Stimulated activated naive CD8-positive, alpha-beta T cell treated with anti-CD3 and anti-CD28 coated beads, Interleukin-15, Interleukin-2, amounts not matched to agents 100 U/mL and 50 U/mL, for 24 hours (primary cell): ENCODE data around the gene METTL22.

Experiments used
- ATAC-seq: fragments of 150-1000 bp; cut with Tn5 transposase; one replicate; pipeline ENCODE4 v1.10.0; 2021
- DNase-seq: peaks from one replicate; pipeline ENCODE4 v3.0.0; 2021

The METTL22 gene

DNA sequence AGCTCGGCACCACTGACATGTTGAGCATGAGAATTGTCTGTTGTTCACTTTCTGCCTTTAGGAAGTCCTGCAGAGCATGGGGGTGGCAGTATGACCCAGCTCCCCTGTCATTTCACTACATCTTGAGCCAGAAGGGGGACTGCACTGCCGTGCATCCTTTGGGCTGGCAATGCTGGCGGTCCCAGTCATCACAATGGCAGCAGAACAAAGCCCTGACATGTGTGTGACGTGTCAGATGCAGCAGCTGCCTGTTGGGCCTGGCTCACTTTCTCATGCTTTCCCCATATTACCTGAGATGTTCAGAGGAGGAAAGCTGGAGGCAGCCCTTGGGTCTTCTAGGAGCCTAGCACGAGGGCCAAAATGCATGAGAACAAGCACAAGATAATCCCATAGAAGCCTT lies 46.6 kb downstream of the METTL22 start:
- no peak for ATAC-seq
- DNase-seq = no peak

DNA sequence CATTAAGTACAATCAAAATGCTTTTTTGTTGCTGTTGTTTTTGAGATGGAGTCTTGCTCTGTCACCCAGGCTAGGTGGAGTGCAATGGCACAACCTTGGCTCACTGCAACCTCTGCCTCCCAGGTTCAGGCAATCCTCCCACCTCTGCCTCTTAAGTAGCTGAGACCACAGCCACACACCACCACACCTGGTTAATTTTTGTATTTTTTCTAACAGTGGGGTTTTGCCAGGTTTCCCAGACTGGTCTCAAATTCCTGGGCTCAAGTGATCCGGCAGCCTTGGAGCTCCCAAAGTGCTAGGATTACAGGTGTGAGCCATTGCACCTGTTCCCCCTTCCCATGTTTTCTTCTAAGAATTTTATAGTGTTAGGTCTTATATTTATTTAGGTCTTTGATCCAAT lies 48.0 kb downstream of the METTL22 start:
- no peak for DNase-seq
- no peak for ATAC-seq

DNA sequence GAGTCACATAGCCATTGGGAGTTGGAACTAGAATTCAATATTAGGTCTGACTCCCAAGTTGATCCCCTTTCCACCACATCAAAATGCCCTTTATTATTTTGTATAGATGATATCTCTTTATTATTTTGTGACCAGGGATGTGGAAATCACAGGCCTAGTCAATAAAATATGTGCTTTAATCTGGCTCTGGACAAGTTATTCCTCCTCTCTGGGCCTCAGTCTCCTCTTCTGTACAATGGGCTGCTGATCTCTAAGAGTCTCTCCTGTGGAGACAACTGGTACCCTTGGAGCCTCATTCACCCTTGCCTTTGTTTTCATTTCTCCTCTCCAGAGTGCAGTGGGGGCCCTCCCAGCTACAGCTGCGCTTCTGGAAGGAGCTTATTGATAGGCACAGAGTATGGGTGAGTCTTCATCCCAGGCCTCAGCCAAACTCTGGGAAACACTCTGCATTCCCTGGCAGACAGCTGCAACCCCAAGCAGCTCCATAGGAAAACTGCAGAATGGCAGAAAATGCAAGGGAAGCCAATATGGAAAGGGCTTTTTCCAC lies 48.6 kb downstream of the METTL22 start:
- DNase-seq (no peak), ATAC-seq (no peak)

DNA sequence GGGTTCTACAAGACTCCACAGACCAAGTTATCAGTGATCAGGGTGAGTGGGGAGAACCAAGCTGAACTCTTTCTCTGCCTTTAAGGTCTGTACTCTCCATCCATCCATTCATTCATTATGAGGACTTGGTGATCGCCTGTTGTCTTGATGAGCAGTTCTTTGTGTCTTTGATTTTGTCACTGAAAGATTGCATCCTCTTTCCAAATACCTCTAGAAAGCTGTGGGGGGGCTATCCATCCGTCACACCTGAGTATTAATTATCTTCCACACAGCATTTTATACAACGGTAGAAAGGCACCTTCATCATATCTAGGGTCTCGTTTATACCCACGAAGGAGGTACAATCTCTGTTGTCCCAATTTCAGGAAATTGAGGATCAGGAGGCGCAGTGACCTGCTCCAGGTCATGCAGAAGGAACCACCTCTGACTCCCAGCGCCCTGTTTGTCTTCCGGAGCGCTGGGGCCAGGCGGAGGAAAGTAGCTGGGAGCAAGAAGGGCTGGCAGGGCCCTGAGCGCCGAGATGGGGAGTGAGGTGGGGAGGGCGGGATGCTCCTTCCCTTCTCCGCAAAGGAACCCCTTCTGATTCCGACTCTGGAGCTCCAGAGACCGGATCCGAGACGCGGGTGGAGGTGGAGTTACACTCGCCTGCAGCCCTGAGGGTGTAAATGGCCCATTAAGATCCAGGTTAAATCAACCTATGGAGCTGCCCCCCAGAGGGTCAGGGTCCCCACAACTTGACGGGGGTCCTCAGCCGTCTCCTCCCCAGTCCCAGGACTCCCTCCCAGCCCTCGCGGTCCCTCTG lies 52.3 kb downstream of the METTL22 start:
- ATAC-seq (peak; percentile 17), DNase-seq (no peak)

DNA sequence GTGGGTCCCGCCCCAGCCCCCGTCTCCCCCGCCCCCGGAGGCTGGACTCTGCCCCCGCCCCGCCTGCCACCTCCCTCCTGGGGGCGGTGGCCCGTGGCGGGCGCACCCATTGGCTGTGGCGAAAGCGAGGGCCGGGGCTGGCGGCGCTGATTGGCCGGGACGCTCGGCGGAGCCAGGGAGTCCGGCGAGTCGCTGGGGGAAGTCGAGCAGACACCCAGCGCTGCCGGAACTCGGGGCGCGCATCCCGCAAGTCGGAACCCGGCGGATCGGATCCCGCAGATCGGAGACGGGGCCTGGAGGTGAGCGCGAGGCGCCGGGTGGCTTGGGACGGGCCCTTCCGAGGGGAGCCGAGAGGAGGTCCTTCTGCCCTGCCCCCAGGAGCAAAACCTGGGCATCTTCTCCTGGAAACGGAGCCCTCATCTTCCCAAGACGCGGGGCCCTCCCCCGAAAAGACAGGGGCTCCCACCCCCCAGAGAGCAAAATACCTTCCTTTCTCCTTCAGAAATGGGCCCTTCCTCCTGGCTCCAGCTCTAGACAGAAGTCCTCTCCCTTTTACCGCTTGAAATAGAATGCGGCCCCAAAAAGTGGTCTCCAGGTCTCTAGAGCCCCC lies 53.0 kb downstream of the METTL22 start, which contains the start of gene ABAT:
Gene ABAT (plus strand): TSS at position 205 of the 610 bp plus-strand sequence. CDS start 61,123 bp downstream, outside the sequence.
- DNase-seq (peak; percentile 90), ATAC-seq (peak; percentile 90)

DNA sequence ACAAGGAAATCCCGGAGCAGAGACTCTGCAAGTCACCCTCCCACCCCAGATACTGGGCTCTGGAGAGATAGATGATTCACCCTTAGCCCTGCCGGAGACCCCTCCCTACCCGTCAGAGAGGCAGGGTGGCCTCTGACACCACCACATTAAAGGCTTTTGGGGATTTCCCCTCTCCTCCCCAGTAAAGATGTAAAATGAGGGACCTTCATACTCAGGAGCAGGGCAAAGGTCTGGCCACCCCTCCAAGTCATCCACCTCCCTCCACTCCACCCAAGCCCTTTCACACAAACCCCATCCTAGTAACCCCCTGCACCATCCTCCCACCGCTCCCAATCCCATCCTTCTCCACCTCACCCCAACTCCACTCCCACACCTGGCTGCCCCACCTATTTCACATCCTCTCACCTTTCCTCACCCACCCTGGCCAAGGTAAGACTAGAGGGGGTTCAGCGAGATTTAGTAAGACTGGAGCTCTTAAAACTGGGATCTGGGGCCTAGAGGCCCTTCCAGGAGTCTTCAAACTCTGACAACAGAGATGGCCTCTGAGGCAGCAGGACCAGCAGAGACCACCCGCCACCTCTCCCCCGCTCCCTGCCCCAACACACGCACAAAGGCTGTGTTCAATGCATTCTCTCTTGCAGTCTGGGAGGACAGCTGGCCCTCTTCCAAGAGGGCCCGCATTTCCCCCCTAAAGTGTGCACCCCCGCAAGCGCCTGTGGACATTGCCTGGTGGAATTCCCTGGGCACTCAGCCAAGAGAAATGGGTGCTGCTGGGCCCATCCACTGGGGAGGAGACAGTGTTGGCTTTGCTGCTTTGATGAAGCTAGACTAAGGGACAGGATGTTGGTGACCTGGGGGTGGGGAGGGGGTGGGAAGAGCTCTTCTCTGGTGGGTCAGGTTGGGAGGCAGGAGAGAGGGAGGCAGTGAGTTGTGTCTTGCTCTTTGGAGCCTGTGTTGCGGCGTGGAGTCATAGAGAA lies 54.0 kb downstream of the METTL22 start:
- DNase-seq (peak; percentile 67), ATAC-seq (peak; percentile 88)

DNA sequence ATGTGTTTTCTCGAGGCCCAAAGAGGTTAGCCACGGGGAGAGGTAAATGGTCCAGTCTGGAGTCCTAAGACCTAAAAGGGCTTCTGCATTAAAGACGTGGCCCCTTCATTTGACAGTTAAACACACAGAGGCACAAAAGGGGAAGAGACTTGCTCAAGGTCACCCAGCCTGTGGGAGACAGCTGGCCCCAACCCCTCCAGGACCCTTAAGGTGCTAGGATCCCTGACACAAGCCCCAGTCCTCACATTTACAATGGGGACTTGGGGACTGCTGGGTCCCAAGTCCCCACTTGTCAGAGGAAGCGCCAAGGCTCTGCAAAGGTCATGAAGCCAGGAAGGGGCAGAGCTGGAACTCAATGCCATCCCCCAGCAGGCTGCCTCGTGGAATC lies 54.7 kb downstream of the METTL22 start:
- no peak for DNase-seq
- no peak for ATAC-seq

DNA sequence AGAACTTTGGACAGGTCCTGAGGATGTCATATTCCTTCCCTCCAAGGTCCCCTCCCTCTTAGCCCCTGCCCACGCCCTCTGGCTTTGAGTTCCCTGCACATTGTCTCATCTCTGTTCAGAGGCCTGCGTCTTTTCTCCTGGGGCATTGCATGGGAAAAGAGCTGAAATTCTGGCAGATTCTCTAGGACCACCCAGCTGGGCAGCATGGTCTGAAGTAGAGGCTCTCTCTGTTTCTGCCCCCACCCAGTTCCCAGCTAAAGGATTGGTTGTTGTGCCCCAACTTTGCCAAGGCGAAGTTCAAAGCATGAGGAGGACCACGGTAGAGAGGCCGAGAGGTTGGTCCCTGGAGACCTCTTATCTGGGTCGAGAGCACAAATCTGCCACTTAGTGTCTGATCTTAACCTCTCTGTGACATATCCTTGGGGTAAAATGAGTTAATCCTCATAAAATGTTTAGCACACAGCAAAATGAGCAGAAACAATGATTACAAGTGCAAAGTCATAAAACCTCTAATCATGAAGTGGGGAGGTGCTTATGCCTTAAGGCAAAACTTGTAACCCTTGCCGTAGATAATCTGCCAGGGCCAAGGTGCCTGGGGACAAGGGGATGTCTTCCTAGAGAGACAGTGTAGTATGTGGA lies 55.4 kb downstream of the METTL22 start:
- ATAC-seq (no peak), DNase-seq (no peak)

DNA sequence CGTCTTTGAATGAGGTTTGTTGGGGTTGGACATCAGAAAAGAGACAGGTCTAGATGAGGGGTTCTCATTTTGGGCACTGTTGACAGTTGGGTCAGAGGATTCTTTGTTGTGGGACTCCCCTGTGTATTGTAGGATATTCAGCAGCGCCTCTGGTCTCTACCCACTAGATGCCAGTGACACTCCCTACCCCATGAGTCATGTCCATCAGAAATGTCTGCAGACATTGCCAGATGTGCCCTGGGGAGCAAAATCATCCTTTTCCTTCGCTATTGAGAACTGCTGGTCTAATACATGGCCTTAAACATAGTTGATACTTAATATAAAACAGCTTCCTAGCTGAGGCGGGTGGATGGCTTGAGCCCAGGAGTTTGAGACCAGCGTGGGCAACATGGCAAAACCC lies 56.0 kb downstream of the METTL22 start:
- DNase-seq (no peak), ATAC-seq (no peak)

DNA sequence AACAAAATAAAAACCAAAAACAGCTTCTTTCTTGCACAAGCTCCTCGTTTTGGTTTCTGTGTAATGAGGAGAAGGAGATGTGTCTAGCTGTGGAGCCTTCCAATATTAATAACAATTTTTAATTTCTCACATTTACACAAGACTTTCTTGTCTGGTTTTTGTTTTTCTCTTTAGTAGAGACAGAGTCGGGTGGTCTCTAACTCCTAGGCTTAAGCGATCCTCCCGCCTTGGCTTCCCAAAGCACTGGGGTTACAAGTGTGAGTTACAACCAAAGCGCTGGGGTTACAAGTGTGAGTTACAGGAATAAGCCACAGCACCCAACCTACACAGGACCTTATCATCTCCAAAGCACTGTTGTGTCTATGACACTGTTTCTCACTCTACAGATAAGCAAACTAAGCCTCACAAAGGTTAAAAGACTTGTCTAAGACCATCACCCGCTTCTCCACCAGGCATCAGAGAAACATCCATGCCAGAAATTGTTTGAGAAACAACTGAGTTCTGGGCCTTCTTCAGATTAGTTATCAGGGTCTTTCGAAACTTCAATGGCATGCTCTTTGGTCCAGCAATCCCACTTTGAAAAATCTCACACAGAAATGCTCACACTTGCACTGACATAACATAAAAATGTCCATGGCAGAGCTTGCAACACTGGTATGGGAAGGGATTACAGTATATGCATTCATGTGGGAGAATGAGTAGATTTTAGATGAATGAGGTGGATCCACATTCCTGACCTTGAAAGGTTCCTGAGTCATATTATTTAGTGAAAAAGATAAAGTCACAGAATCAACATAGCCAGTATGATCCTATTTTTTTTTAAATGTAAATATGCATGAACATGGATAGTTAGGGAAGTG lies 56.8 kb downstream of the METTL22 start:
- DNase-seq (no peak), ATAC-seq (no peak)

DNA sequence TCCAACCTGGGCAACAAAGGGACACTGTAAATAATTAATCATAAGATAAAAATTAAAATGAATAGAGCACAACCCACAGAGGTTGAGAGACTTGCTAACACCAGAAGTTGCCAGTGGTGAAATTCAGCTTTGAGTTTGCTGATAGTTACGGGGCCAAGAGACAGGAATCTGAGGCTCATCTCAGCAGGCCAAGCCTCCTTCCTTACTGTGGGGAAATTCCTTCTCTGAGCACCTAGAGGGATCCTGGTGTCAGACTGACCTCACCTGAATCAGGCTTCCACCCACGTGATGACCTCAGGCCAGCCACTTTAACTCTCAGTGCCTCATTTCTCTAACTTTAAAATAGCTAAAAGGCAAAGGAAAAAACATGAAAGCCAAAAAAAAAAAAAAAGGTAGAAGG lies 57.7 kb downstream of the METTL22 start:
- DNase-seq = no peak
- ATAC-seq = no peak

DNA sequence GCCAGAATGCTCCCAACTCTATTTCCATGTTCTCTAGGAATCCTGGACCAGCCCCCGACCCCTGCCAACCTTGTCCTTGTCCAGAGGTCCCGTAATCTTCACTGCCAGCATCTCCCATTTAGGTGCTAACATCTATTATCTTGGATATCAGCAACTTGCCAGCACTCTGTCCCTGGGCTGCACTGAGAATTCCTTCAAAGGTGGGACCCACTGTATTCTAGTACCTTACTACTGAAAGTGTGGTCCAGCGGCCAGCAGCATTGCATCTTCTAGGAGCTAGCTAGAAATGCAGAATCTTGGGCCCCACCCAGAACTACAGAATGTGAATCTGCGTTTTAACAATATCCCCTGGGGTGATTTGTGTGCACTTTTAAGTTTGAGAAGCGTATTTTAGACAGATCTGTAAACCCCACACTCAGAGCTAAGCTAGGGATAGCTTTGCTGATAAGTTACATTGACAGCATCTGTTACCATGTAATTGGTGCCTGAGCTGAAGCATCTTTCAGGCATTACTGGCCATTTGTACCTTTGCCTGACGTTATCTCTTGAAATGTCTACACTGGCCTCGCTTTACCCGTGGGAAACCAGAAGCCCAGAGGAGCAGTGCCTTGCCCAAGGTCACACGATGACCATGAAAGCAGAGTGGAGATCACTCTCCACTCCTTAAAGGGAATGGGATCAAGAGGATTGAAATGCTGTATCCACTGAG lies 61.2 kb downstream of the METTL22 start:
- no peak for DNase-seq

DNA sequence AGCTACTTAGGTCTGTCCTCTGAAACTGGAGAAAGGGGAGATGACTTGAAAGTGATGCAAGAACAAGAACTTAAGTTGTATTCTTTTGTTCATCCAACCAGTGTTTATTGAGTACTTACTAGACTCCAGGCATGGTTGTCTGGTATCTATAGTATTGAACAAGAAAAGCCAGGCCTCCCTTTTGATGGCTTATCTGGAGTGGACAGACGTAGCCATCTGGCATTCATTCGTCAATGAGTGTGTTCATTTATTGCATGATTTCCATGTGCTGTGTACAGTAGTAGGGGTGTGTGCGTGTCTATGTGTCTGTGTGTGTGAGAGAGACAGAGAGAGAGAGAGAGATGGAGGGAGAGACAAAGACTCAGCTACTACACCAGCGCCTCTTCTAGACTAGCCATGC lies 62.1 kb downstream of the METTL22 start:
- DNase-seq = no peak
- no peak for ATAC-seq

More for the DNA sequence above, 61.2 kb downstream of the METTL22 start:
- no peak for ATAC-seq

DNA sequence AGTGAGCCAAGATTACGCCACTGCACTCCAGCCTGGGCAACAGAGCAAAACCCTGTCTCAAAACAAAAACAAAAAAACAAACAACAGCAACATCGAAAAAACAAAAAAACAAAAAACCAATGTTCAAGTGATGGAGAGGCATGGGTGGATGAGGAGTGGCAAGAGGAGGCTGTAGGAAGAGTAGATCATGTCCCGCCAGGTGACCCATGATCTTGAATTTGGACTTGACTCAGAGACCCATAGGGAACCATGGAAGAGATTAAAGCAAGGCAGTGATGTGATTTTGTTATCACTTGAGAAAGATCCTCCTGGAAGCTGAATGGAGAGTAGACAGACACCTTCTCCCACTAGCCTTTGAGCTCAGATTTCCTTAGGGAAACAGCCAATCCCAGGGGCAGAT lies 64.1 kb downstream of the METTL22 start:
- DNase-seq (no peak), ATAC-seq (no peak)

DNA sequence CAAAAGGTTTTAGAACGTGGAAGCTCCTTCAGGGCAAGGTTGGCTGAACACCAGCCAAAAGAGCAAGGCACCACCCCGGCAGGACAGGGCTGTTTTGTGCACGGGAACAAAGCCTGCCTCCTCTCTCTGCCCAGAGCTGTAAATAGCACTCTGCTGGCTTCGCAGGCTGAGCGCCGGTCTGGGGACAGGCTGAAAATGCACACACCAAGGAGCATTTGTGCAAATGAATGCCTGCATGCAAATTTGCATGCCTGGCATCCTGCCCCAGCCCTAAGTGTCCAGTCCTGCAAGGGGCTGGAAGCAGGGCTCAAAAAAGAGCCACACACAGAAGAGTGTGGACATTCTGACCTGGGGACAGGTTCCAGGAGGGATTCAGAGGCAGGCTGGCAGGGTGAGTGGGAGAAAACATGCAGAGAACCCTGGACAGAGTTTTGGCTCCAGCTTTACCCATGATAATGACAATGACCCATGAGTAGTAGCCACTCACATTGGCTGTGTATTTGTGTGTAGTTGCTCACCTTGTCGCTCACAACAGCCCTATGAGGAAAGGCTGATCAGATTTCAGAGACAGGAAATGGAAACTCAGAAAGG lies 64.6 kb downstream of the METTL22 start:
- DNase-seq (no peak), ATAC-seq (no peak)

DNA sequence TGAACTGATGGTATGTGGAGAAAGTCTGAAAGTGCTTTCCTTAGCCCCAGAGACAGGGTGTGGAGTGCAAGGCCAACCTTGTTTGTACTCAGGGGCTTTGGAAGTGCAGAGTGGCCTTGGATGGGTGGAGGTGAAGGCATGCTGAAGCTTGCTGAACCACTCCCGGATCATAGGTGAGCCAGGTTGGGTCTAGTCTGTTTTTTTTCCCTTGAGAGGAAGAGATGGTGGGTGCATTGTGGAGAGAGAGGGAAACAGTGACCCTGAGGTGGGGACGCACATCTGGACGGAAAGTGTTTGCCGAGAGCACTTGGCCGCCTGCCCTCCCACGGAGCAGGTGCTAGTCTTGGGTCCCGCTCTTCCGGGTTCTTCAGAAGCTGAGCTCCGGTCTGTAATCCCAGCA lies 65.4 kb downstream of the METTL22 start:
- no peak for ATAC-seq

DNA sequence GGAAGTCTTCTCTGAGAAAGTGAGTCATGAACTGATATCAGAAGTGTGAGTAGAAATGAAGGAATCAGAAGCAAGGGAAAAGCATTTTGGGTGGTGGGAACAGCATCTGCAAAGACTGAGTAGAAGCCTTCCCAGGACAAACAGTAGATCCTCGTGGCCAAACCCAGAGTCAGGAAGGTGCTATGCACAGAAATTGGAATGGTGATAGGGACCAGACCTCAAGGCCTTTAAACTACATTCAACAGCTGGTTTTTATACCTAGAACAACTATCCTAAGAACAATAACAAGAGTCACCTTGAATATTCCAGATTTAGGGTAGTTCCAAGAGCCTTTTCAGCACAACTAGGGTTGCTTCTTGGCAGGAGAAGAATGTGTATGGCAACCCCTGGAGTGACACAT lies 68.2 kb downstream of the METTL22 start:
- DNase-seq (no peak), ATAC-seq (no peak)

More for the DNA sequence above, 65.4 kb downstream of the METTL22 start:
- DNase-seq = no peak

DNA sequence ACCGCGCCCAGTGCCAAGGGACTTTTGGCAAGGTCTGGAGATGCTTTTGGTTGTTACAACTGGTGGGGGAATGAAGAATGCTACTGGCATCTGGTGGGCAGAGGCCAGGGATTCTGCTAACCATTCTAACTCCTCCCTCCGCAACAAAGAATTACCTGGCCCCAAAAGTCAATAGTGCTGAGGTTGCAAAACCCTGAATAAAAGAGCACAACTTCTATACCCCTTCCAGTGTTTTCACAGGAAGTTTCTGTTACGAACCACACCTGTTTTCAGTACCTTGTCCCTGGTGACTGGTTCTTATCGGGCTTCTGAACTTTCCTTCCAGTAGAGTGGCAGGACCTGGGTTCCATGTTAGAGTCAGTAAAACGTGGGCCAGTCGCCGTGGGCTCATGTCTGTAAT lies 70.2 kb downstream of the METTL22 start:
- no peak for ATAC-seq
- no peak for DNase-seq

DNA sequence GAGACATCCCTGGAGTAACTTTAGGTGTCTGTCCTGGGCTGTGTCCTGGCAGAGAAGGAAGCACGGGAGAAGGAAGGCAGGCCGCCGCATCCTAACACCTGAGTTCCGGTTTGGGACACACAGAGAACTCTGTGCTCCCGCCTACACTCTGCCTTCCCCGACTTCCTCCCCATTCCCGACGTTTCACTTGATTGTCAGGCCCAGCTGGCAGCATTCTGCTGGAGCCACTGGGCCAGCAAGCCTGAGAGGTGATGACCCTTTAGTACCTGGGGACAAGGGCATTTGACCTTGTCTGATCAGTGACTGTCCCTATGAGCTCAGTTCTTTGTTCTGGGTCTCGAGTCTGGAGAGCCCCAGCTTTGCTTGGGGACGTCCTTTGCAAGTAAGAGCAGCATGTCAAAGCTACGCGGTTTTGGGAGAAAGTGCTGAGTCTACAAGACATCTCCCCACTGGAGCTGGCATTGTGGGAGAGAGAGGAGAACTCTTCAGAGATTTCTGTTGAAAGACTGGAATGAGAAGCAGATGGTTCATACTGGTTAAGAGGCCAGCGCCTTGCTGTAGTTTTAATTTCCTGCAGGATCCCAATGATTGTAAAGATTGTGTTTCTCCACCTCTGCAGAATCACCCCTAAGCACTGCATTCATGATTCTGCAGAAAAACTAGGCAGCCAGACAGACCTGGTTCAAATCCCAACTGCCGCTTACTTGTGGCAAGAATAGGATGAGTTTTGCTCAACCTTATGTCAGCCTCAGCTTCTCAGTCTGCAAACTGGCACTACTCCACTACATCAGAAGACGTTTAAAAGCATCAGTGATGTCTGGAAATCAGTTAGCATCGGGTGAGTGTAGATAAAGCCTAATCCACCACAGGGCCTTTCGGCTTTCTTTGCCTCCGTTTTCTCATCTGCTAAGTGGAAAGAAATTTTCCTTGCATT lies 73.6 kb downstream of the METTL22 start:
- ATAC-seq (no peak), DNase-seq (no peak)
